Fibroblast of skin of left quadriceps (primary cell): ENCODE results near the gene ZNF701.
"Not testable (repeated sequence)": the region's sequence is repeated elsewhere in the genome, so short reads cannot be mapped to it uniquely, and the experiment has no call there.

Source experiments
- DNase-seq, 2 experiments: peaks; one replicate each; pipeline ENCODE4 v3.0.0-alpha.2; 2013; ENCODE audit warnings: low read depth in 2 of 2

ZNF701 gene

GRCh38 chr19:52566121-52566520 lies 4.0 kb upstream of the ZNF701 start:
- DNase-seq, result no peak

DNA sequence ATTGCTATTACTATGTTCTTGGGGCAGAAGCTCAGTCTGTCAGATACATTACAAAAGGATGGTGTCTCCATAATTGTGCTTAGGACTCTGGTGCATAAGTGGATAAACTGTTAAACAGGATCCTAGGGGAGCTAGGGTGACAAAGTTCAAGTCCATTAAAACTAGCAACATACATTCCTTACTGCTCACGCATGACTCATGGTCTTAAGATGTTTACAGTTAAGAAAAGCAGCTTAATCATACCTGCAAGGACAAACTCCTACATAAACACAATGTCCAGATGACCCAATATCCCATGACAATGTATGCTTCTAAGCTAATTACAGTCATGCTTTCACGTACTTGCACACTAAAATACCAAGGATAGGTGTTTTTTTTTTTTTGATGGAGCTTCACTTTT lies 3.5 kb upstream of the ZNF701 start:
- DNase-seq, result no peak

DNA sequence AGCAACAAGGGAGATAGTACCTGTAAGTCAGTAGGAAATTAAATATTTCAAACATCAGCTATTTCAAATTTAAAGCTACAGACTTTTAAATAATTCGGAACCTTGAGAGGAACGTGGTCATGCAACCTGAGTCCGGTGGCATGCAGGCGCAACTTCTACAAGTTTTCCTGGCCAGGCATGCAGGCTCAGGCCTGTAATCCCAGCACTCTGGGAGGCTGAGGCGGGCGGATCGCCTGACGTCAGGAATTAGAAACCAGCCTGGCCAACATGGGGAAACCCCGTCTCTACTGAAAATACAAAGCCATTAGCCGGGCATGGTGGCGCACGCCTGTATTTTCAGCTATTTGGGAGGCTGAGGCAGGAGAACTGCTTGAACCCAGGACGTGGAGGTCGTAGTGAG lies 2.2 kb upstream of the ZNF701 start:
- no peak for DNase-seq

DNA sequence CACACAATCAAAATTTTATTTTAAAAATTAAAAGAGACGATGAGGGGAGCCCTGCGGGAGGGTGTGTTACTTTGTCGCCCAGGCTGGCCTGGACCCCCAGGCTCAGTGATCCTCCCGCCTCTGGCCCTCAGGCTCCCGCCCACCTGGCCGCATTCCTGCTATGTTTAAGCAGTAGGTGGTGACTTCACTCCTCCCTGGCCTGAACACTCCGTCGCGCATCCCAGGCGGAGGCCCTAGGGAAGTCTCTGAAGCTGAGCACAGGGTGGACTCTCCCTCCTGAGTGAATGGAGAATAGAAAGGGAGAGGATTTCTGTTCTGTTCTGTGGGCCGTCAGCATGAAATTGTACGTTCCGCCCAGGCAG lies 468 bp upstream of the ZNF701 start:
- DNase-seq, result not testable (repeated sequence)

DNA sequence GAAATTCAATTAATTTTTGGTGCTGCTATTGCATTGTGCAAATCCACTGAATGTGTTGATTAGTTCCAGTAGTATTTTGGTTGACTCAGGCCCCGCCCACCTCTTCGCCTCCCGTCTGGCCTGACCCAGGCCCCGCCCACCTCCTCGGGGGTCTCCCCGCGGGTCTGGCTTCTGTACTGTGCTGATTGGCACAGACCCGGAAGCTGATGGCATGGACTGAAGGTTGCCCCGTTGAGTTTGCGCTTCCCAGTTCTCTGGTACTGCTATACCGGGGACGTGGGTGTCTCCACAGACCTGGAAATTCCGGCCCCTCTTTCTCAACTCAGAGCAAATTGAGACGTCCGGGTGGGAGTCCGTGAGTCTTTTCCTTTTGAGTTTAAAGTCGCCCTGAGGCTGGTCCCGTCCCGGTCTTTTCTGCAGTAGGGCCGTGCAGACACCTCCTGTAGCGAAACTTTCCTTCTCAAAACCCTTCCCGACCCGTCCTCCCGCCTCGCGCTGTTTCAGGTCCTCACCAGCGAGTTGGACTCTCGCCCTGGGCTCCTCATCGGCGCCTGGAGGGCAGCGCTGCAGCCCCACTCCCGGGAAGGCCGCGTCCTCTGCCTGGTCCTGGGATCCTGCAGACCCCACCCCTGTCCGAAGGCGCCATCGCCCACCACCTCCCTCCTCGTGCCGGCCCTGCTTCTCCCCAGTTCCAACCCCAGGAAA lies 14.8 kb downstream of the ZNF701 start:
- DNase-seq, result no peak

GRCh38 chr19:52585604-52586003 lies 15.5 kb downstream of the ZNF701 start:
- DNase-seq, result no peak

- no peak for DNase-seq
Observed at GRCh38 chr19:52590728-52591127, 20.6 kb downstream of the ZNF701 start.

DNA sequence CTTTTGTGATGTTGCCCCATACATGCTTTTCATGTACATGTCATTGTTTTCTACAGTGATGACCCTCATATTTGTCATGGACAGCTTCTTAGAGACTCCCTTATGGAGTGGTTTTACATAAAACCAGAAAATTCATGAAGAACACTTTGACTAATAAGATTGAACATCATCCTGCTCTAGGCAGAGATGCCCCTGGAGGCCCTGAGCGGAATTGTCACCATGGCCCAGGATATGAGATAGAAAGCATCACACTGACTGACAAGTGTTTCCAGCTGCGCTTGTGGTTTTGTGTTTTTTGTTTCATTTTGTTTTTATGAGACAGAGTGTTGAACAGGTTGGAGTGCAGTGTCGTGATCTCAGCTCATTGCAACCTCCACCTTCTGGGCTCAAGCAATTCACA lies 22.2 kb downstream of the ZNF701 start:
- DNase-seq, result no peak

DNA sequence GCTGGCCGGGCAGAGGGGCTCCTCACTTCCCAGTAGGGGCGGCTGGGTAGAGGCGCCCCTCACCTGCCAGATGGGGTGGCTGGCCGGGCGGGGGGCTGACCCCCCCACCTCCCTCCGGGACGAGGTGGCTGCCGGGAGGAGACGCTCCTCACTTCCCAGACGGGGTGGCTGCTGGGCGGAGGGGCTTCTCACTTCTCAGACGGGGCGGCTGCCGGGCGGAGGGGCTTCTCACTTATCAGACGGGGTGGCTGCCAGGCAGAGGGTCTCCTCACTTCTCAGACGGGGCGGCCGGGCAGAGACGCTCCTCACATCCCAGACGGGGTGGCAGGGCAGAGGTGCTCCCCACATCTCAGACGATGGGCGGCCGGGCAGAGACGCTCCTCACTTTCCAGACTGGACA lies 23.4 kb downstream of the ZNF701 start:
- DNase-seq, result not testable (repeated sequence)

GRCh38 chr19:52599241-52599640 lies 29.2 kb downstream of the ZNF701 start:
- DNase-seq, result no peak

- no peak for DNase-seq
Observed at GRCh38 chr19:52600639-52601024, 30.5 kb downstream of the ZNF701 start.

DNA sequence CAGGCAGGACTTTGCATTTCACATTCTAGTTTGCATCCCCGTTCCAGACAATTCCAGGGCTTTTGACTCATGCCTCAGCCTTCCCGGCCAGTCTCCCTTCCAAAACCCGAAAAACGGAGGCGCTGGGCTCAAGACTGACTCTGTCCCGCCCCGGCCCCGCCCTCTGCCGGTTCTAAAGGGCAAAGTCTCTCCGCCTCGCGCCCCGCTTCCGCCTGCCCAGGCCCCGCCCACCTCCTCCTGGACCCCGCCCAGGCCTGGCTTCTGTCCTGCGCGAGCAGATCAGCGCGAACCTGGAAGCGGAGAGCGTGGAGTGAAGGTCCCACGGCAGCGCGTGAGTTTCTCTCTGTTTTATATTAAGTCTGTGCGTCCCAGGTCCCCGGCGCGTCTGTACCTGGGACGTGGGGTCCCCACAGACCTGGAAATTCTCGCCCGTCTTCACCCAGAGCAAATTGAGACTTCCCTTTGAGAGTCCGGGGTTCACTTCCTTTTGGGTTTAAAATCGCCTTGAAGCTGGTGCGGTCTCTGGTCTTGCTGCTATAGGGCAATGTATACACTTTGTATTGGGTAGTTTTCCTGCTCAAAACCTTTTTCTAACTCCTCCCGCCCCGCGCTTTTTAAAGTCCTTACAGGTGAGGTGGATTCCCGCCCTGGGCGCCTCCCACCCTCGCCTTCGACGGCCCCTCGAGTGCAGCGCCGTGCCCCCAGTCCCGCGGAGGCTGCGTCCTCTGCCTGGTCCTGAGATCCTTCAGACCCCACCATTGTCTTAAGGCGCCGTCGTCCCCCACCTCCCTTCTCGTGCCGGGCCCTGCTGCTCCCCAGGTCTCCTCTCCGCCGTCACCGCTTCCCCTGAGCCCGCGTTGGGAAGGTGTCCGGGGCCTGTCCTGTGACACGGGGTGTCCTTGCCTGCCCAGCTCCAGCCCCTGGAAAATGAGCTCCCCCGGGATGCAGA lies 31.2 kb downstream of the ZNF701 start:
- DNase-seq, result peak; percentile 64 to 70

- DNase-seq, result not testable (repeated sequence)
Observed at GRCh38 chr19:52601974-52602366, 31.9 kb downstream of the ZNF701 start.

DNA sequence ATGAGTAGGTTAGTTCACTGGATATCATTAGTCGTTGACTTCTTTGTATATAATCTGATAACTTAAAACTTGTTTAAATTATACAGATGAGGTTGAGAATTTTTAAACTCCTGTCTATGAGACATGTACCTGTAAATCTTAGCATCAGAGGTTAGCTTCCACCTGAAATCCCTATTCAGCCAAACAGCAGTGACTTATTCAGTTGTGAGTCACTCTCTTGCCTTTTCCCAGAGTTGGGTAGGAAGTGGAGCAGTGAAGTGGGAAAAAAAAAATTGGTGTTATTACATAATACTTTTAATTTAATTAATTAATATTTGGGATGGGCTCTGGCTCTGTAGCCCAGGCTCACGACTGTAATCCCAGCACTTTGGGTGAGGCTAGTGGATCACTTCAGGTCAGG lies 32.9 kb downstream of the ZNF701 start:
- no peak for DNase-seq

GRCh38 chr19:52603558-52604207 lies 33.6 kb downstream of the ZNF701 start:
- no peak for DNase-seq

GRCh38 chr19:52613299-52613906 lies 43.3 kb downstream of the ZNF701 start:
- DNase-seq, result no peak

DNA sequence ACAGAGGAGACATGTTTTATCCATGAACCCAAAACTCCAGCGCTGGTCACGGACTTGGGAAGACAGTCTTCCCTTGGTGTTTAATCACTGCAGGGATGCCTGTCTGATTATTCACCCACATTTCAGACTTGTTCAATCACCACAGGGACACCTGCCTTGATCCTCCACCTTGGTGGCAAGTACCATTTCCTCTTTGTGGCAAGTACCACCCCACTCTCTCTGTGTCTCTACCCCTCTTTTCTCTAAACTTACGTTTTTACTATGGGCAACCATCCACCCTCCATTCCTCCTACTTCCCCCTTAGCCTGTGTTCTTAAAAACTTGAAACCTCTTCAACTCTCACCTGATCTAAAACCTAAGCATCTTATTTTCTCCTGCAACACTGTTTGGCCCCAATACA lies 51.3 kb downstream of the ZNF701 start:
- no peak for DNase-seq

- no peak for DNase-seq
Observed at GRCh38 chr19:52622261-52622660, 52.2 kb downstream of the ZNF701 start.

- no peak for DNase-seq
Observed at GRCh38 chr19:52626915-52627314, 56.8 kb downstream of the ZNF701 start.

DNA sequence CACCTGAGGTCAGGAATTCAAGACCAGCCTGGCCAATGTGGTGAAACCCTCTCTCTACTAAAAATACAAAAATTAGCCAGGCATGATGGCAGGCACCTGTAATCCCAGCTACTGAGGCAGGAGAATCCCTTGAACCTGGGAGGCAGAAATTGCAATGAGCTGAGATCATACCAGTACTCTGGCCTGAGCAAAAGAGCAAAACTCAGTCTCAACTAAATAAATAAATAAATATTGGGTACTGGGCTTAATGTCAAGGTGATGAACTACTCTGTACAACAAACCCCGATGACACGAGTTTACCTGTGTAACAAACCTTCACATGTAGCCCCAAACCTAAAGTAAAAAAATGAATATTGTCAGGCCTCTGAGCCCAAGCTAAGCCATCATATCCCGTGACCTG lies 57.4 kb downstream of the ZNF701 start:
- not testable (repeated sequence) for DNase-seq

GRCh38 chr19:52635786-52636570 lies 65.9 kb downstream of the ZNF701 start:
- DNase-seq, result no peak
